Large intestine (tissue), 3 donors: ENCODE results near the gene CLCNKB. TPM values are rescaled to one million over a fixed set of nuclear protein-coding genes. Genes with fewer than 3 reads are reported as not detected.

Source experiments
- DNase-seq, 2 donors: peaks; one replicate each; pipeline versions ENCODE4 v3.0.0 to v3.0.0-alpha.2; 2013
- H3K27ac ChIP-seq: one replicate; pipeline ENCODE4 v1.5.1; 2013; ENCODE audit warnings: low read length
- H3K27me3 ChIP-seq: 2 replicates; pipeline ENCODE4 v1.6.1; 2013; ENCODE audit warnings: low read length; ENCODE audit not compliant: control insufficient read depth, insufficient read depth
- H3K36me3 ChIP-seq: 2 replicates; pipeline ENCODE4 v1.6.1; 2013; ENCODE audit warnings: low read length; ENCODE audit not compliant: control insufficient read depth, insufficient read depth
- H3K4me1 ChIP-seq: one replicate; pipeline ENCODE4 v1.6.1; 2013; ENCODE audit warnings: low read length; ENCODE audit not compliant: control insufficient read depth, insufficient read depth
- H3K4me3 ChIP-seq: one replicate; pipeline ENCODE4 v1.5.1; 2013; ENCODE audit warnings: low read length
- H3K9me3 ChIP-seq: one replicate; pipeline ENCODE4 v1.6.1; 2013; ENCODE audit warnings: mild to moderate bottlenecking, low read depth, low read length, moderate library complexity; ENCODE audit not compliant: control insufficient read depth
- WGBS: methylation state at CpG from one replicate; pipeline ENCODE4 v1.1.5; 2013; ENCODE audit warnings: low lambda C conversion rate; ENCODE audit not compliant: insufficient coverage; 5-methylcytosine and 5-hydroxymethylcytosine counted together
- polyA plus RNA-seq: library from polyadenylated mRNA; unstranded; fragments of 120-200 nt; gene quantifications from one replicate; pipeline ENCODE4 v1.2.1, GENCODE V29; 2013

Gene CLCNKB
- polyA plus RNA-seq, 1 donor, result 0.42 TPM

DNA sequence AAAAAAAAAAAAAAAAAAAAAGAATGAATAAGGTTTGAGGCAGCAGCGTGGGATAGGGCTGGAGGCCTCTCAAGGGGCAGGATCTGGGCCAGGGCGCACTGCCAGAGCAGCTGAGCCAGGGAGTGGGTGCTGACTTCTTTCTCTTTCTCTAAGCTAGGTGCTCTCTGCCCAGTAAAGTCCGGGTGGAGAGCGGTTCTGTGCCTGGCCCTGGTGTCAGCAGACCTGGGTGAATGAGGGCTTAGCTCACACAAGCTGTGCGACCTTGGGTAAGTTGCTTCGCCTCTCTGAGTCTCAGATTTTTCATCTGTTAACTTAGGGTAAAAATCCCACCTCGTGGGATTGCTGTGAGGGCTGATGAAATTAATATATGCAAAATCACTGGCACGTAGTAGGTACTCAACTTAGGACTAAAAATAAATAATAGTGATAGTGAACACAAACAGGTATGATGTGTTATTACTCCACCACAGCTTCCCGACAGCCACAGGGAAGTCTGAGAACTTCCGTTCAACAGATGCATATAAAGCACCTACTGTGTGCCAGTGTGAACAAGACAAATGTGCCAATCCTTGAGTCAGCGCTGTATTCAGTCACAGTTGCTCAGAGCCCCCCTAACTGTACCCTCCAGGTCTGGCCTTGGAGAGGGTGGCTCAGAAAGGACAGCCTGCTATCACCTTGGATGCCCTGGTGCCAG lies 31.9 kb downstream of the CLCNKB start:
- peaks cover 2% of the 10 kb centered on the region for H3K27me3 ChIP-seq
- H3K4me1 ChIP-seq, result peaks cover 22% of the 10 kb centered on the region
- H3K9me3 ChIP-seq, result no peaks in the 10 kb centered on the region
- WGBS, result no CpG with 5 or more reads among the region's 11 CpGs
- no peaks in the 10 kb centered on the region for H3K36me3 ChIP-seq
- no peak overlapping the region for H3K27ac ChIP-seq
- H3K4me3 ChIP-seq, result no peak overlapping the region
- no peak for DNase-seq

DNA sequence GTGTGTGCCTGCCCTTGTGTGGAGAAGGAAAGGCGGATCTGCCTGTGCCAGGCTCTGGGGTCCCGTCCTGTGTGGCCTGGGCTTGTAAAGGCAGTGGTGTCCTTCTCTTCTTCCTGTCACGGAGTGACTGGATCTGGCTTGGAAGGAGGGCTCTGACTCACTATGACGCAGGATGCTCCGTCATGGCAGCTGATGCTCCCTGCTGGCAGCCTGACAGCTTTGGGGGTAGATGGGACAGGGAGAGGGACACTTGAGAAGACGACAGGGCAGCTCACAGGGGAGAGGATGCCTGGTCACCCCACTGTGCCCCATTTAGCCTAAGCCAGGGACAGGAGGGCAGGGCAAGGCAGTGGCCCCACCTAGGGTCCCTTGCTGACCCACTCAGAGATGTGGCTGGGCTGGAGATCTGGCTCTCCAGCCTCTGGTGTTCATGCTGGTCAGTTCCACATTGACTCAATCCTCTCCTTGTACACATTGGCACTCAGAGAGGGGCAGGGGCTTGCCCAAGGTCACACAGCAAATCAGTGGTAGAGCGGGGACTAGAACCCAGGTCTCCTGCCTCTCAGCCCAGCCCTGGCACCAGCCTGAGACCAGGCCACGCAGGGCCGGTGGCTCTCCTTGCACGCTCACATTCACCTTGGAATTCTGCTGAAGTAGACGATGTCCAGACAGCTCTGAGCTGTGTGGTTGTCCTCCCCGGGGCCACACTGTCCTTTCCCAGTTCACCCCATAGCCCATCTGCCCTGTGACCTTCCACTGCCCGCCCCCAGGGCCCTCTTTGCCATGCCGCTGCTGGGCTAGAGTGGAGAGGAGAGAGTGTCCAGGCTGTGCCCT lies 32.7 kb downstream of the CLCNKB start:
- no peak overlapping the region for H3K27ac ChIP-seq
- H3K36me3 ChIP-seq, result no peaks in the 10 kb centered on the region
- H3K4me1 ChIP-seq, result peaks cover 22% of the 10 kb centered on the region
- WGBS, result no CpG with 5 or more reads among the region's 14 CpGs
- no peak for DNase-seq
- no peak overlapping the region for H3K4me3 ChIP-seq
- no peaks in the 10 kb centered on the region for H3K9me3 ChIP-seq
- H3K27me3 ChIP-seq, result peaks cover 2% of the 10 kb centered on the region

DNA sequence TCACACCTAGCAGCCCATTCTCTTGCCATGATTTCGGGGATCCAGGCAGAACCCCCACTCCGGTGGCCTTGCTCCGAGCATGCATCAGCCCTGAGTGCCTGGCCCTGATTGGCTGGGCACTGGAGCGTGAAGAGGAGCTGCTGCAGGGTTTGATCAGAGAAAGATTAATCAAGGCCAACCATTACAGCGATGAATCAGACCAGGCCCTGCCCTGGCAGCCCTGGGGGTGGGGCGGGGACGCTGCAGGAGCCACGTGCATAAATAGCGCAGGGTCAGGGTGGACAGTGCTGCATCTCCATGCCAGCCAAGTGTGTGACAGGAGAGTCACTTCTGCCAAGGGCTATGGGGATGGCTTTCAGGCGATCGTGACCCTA lies 33.3 kb downstream of the CLCNKB start:
- Histone ChIP-seq H3K36me3 (no peaks in the 10 kb centered on the region), H3K27me3 (peaks cover 2% of the 10 kb centered on the region), H3K4me1 (peaks cover 22% of the 10 kb centered on the region), H3K4me3 (no peak overlapping the region), H3K9me3 (no peaks in the 10 kb centered on the region), H3K27ac (no peak overlapping the region)
- WGBS, result no CpG with 5 or more reads among the region's 11 CpGs
- no peak for DNase-seq

- Histone ChIP-seq H3K36me3 (no peaks in the 10 kb centered on the region), H3K9me3 (no peaks in the 10 kb centered on the region), H3K27me3 (peaks cover 2% of the 10 kb centered on the region), H3K27ac (no peak overlapping the region), H3K4me3 (no peak overlapping the region), H3K4me1 (peaks cover 21% of the 10 kb centered on the region)
- no peak for DNase-seq
- WGBS, result no CpG with 5 or more reads among the region's 12 CpGs
Measured at GRCh38 chr1:16077406-16078245, 34.0 kb downstream of the CLCNKB start.

- no peaks in the 10 kb centered on the region for H3K36me3 ChIP-seq
- H3K27ac ChIP-seq, result no peak overlapping the region
- no peaks in the 10 kb centered on the region for H3K9me3 ChIP-seq
- DNase-seq, result peak; percentile 63 to 74
- no CpG with 5 or more reads among the region's 10 CpGs for WGBS
- H3K4me3 ChIP-seq, result no peak overlapping the region
- peaks cover 22% of the 10 kb centered on the region for H3K4me1 ChIP-seq
- H3K27me3 ChIP-seq, result no peaks in the 10 kb centered on the region
Measured at GRCh38 chr1:16078925-16079656, 35.5 kb downstream of the CLCNKB start.

DNA sequence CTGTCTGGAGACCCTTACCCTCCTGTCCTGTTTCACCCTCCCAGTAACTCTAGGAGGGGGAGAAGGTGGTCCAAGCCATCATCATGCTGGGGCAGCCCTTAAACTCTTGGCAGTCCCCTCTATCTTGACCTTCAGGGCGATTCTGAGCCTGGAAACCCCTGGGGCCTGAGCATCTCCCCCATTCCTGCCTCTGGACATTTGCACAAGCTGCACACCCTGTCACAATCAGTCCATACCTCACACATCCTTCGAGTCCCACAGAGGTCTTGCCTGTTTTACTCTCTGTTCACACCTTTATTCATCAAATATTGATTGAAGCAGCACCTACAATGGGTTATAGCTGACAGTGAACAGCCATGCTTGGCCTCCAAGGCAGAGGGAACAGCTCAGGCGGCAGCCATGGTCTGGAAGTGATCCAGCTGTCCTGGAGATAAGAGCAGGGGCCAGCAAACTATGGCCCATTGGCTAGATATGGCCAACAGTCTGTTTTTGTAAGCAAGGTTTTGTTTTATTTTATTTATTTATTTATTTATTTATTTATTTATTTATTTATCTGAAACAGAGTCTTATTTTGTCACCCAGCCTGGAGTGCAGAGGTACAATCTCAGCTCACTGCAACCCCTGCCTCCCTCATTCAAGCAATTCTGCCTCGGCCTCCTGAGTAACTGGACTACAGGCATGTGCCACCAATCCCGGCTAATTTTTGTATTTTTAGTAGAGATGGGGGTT lies 37.0 kb downstream of the CLCNKB start:
- H3K27me3 ChIP-seq, result no peaks in the 10 kb centered on the region
- DNase-seq, result no peak
- peaks cover 21% of the 10 kb centered on the region for H3K4me1 ChIP-seq
- H3K27ac ChIP-seq, result no peak overlapping the region
- no CpG with 5 or more reads among the region's 5 CpGs for WGBS
- no peaks in the 10 kb centered on the region for H3K9me3 ChIP-seq
- H3K36me3 ChIP-seq, result no peaks in the 10 kb centered on the region
- H3K4me3 ChIP-seq, result no peak overlapping the region

DNA sequence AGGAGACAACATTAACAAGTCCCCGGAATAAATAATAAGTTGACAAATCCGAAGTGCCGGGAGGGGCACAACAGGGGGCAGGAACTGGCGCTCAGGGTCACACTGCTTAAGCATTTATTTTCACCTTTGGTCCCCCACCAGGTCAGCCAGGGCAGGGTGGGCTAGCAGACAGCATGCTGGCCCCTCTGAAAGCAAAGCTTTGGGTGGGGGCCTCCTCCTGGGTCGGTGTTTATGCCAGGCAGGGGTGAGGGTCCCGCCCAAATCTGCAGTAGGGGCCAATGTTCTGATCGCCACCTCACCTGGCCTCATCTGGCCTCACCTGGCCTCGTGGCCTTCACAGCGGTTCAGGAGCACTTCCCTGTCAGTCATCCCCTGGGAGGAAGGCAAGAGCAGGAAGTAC lies 38.1 kb downstream of the CLCNKB start:
- H3K4me1 ChIP-seq, result peaks cover 21% of the 10 kb centered on the region
- no peaks in the 10 kb centered on the region for H3K9me3 ChIP-seq
- no peaks in the 10 kb centered on the region for H3K27me3 ChIP-seq
- H3K4me3 ChIP-seq, result no peak overlapping the region
- WGBS, result no CpG with 5 or more reads among the region's 9 CpGs
- no peak for DNase-seq
- H3K36me3 ChIP-seq, result no peaks in the 10 kb centered on the region
- no peak overlapping the region for H3K27ac ChIP-seq

- H3K9me3 ChIP-seq, result no peaks in the 10 kb centered on the region
- no peak overlapping the region for H3K4me3 ChIP-seq
- no peak overlapping the region for H3K27ac ChIP-seq
- H3K36me3 ChIP-seq, result no peaks in the 10 kb centered on the region
- no CpG with 5 or more reads among the region's 9 CpGs for WGBS
- peaks cover 21% of the 10 kb centered on the region for H3K4me1 ChIP-seq
- peak in 1 of 2 donors; percentile 45 for DNase-seq
- no peaks in the 10 kb centered on the region for H3K27me3 ChIP-seq
Measured at GRCh38 chr1:16082283-16083038, 38.9 kb downstream of the CLCNKB start.

DNA sequence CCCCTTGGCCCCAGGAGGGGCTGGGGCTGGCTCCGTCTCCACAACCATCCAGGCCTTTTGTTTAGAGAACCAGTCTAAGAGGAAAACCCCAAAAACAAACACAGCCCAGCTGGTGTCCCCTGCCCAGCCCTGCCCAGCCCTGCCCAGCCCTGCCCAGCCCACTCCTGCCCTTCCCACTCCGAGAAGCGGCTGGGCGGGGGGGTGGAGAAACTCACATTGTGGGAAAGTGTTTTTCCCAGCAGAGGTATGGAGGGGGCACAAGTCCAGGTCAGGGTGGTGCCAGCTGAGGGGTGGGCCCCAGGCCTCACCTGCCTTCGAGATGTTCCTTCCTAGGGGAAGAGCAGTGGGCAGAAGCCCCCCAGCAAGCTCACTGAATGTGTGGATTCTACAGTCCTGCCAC lies 39.9 kb downstream of the CLCNKB start:
- WGBS, result no CpG with 5 or more reads among the region's 5 CpGs
- DNase-seq, result peak in 1 of 2 donors; percentile 58
- Histone ChIP-seq H3K27ac (no peak overlapping the region), H3K27me3 (no peaks in the 10 kb centered on the region), H3K4me3 (no peak overlapping the region), H3K36me3 (no peaks in the 10 kb centered on the region), H3K9me3 (no peaks in the 10 kb centered on the region), H3K4me1 (peaks cover 21% of the 10 kb centered on the region)
